GM19372 (cell line): ENCODE data around the gene SIPA1L3.
"Not testable (repeated sequence)": the region's sequence is repeated elsewhere in the genome, so short reads cannot be mapped to it uniquely, and the experiment has no call there.

Source experiments
- ATAC-seq: cut with Tn5 transposase; IDR thresholded peaks from one replicate; pipeline ENCODE4 v1.9.1; 2021; ENCODE audit warnings: mild to moderate bottlenecking, low read depth, moderate library complexity; ENCODE audit not compliant: unreplicated experiment

Gene SIPA1L3

GRCh38 chr19:38015216-38015615, 108.2 kb downstream of the SIPA1L3 start:
- ATAC-seq: no peak

- no peak for ATAC-seq
These were observed 108.8 kb downstream of the SIPA1L3 start for GRCh38 chr19:38015761-38016160.

- ATAC-seq: no peak
These were observed 110.6 kb downstream of the SIPA1L3 start for GRCh38 chr19:38017401-38018151.

DNA sequence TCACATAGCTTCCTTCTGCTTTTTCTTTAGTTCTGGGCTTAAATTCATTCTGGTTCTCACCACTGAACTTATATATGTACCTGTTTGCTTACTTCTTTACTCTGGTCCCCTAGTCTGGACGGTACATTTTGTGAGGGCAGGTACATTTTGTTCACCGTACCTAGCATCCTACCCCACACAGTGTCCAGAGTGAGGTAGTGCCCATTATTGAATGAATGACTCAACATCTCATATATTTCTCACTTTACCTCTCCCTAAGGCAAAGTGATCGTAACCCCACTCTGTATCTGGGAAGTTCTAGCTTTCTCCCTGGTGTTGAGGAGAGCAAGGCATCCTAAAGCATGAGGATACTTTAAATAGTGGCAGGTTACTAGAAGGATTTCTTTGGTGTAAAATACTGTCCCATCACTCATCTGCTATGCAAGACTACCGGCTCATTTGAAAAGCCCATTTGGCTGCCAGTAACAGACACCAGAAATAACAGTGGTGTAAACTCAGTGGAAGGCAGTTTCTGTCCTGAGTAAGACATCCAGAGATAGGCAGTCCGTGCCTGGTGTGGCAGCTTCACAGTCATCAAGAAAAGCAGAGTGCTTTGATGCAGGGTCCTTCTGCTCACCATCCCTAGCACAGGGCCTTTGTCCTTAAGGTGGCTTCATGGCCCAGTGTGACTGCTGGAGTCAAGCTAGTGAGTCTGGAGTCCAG, 111.8 kb downstream of the SIPA1L3 start:
- ATAC-seq: no peak

DNA sequence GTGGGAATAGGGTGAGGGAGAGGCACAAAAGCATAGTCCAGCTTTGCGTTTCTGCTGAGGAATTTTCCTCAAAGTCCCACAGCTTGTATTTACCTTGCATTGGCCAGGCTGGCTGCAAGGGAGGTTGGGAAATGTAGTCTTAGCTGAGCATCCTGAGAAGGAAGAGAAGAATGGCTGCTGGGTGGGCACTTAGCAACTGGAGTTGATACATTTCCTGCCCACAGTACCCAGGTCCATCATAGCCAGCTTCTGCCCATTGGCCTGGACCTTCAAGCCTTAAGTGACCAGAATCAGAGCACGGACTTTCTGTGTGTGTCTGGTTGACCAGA, 112.4 kb downstream of the SIPA1L3 start:
- ATAC-seq: no peak

DNA sequence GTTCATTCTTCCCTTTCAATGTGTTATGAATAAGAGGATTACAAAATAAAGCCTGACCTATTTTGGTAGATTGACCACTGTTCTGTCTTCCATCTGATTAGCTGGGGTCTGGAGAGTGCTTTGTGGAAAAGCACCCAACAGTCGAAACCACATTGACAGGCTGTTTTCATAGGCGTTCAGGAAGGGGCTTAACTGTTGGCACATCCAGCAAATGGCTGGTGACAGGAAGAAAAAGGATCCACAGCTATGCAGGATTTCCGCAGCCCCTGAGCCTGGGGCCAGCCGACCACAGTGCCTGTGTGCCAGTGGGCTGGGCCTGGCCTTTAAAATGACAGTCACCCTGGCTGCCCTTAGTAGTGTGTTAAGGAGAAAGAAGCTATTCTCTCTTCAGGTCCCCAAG, 113.3 kb downstream of the SIPA1L3 start:
- no peak for ATAC-seq

DNA sequence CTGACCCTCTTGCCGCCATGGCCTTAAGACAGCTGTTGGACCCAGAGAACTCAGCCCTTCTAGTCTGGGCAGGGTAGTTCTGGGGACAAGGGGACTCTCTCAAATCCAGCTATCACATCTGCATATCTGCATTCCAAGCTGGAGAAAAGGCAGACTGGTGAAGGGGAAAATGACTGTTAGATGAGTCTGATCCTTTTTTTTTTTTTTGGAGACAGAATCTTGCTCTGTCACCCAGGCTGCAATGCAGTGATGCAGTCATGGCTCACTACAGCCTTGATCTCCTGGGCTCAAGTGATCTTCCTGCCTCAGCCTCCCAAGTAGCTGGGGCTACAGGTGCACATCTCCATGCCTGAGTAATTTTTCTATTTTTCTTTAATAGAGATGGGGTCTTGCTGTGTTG, 114.3 kb downstream of the SIPA1L3 start:
- no peak for ATAC-seq

GRCh38 chr19:38022791-38023670, 116.0 kb downstream of the SIPA1L3 start:
- ATAC-seq: no peak

GRCh38 chr19:38023671-38024541, 116.9 kb downstream of the SIPA1L3 start:
- ATAC-seq: no peak

- no peak for ATAC-seq
These were observed 118.2 kb downstream of the SIPA1L3 start for GRCh38 chr19:38024992-38025908.

DNA sequence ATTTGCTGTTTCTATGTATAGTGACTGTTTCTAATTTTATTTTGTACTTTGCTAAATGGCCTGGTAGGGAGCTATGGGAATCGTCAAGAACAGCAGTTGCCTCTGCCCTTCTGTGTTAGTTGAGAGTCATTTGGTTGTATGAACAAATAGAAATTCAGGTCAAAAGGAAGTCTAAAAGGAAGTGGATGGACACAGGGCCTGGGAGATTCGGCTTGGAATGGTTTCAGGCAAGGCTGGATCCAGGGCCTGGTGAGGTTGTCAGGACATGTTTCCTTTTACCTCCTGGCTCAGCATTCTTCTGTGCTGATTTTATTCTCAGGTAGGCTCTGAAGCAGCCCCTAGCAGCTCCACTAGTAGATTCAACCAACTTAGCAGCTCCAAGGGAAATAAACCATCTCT, 118.9 kb downstream of the SIPA1L3 start:
- no peak for ATAC-seq

DNA sequence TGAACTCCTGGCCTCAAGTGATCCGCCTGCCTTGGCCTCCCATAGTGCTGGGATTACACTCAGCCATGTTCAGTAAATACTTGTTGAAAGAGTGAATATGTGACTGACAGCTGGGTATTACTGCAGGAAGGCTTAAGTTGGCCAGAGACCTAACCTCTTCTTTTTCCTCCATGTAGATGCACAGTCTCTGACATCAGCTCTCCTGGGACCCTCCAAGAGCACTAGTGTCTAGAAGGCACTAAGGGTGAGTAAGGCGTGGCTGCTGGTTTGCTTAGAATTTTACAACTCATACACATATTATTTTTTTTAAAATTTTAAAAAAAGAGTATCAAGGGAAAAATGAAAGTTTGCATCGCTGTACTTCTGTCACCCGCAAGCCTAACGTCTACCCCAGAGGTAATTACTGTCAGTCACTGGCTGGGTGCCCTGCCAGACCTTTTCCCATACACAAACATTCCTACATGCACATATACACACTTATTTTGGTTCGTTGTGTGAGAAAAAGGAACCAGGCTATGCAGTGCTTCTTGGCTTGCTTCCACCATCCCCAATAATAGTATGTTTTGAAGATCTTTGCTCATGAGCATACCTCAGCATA, 122.0 kb downstream of the SIPA1L3 start:
- no peak for ATAC-seq

DNA sequence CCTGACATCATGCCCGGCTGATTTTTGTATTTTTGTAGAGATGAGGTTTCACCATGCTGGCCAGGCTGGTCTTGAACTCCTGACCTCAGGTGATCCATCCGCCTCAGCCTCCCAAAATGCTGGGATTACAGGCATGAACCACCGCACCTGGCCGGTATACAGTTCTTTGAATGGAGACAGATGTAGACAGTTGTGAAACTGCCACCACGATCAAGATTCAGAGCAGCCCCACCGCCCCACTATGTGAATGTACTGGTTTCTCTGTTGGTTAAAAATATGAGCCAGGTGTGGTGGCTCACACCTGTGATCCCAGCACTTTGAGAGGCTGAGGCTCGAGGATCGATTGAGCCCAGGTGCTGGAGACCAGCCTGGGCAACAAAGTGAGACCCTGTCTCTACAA, 123.0 kb downstream of the SIPA1L3 start:
- ATAC-seq: not testable (repeated sequence)

DNA sequence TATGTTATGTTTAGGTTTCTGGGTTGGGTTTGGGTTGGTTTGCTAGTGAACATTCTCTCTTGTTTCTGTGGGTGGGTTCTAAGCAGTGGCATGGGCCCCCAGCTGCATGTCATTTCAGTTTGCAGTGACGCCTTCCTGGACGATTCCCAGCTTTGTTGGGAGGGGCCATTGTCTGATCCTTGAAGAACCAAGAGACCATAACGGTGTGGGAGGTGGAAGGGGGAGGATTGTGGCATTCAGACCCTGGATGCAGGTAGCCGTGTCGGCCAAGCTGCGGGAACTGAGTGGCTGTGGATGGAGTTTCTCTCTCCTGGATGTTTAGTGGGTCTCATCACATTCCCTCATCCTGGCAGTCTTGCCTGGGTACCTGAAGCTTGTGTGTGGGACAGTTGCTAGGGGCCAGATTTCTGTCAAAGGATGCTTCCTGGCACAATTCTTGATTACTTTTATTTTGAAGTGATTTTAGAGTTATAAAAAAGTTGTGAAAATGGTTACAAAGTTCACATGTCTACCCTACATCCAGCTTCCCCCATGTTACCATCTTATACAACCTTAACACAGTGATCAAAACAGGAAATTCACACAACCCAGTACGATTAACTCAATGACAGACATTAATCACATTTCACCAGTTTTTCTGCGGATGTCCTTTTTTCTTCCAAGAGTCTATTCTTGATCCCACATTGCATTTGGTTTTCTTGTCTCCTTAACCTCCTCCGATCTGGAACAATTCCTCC, 123.8 kb downstream of the SIPA1L3 start:
- no peak for ATAC-seq

DNA sequence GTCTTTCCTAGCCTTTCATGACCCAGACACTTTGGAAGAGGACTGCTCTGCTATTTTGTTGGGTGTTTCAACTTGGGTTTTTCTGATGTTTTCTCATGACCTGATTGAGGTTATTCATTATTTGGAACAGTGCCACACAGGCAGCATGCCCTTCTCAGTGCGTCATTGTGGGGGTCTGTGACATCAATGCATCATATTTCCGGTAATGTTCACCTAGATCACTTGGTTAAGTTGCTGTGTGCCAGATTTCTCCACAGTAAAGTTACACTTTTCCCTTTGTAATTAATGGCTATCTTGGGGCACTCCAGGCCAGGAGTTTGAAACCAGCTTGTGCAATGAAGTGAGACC, 124.4 kb downstream of the SIPA1L3 start:
- no peak for ATAC-seq

GRCh38 chr19:38032151-38032550, 125.1 kb downstream of the SIPA1L3 start:
- ATAC-seq: no peak

- ATAC-seq: no peak
These were observed 125.9 kb downstream of the SIPA1L3 start for GRCh38 chr19:38032951-38033350.
